ENCODE data around the gene AGAP9.
"Not testable (repeated sequence)": the region's sequence is repeated elsewhere in the genome, so short reads cannot be mapped to it uniquely, and the experiment has no call there.

- not testable (repeated sequence) for TF ChIP-seq CTCF (IDR thresholded peaks at IDR 0.05 in 2 of 3, conservative IDR thresholded peaks at IDR 0.05 in 1 of 3; ENCODE audit: borderline replicate concordance in 1 of 3, insufficient read depth in 1 of 3, low read depth in 2 of 3, low read length in 2 of 3); SRF (IDR thresholded peaks at IDR 0.05; ENCODE audit: low read depth); EZH2 (IDR thresholded peaks at IDR 0.05); POLR2A (IDR thresholded peaks at IDR 0.05; ENCODE audit: borderline replicate concordance, extremely low read depth, insufficient read depth, insufficient read length); POLR2AphosphoS5 (IDR thresholded peaks at IDR 0.05; ENCODE audit: low read depth, low read length); REST (IDR thresholded peaks at IDR 0.05; ENCODE audit: low read depth); ZNF274 (IDR thresholded peaks at IDR 0.05; ENCODE audit: low read depth, low read length); MAX (IDR thresholded peaks at IDR 0.05)
Observed at GRCh38 chr10:47560452-47560851, 37.0 kb upstream of the AGAP9 start.
